LNCaP clone FGC (cell line): Measurements from ENCODE around the gene NMB.

ENCODE experiments used
- DNase-seq: peaks from one replicate; pipeline ENCODE4 v3.0.0-alpha.2; 2011; ENCODE audit warnings: low read depth
- H3K4me3 ChIP-seq: 2 replicates; pipeline ENCODE4 v1.5.1; 2011; ENCODE audit warnings: mild to moderate bottlenecking, low read depth, low read length, control low read depth
- CTCF ChIP-seq: IDR thresholded peaks from 2 replicates; pipeline ENCODE4 v1.5.1; 2012; ENCODE audit warnings: mild to moderate bottlenecking; ENCODE audit not compliant: control insufficient read depth, insufficient read depth; ENCODE audit errors: extremely low read depth

The NMB gene

GRCh38 chr15:84621358-84621979, 36.5 kb downstream of the NMB start:
- no peak overlapping the region for H3K4me3 ChIP-seq
- no peak for TF ChIP-seq CTCF
- no peak for DNase-seq

DNA sequence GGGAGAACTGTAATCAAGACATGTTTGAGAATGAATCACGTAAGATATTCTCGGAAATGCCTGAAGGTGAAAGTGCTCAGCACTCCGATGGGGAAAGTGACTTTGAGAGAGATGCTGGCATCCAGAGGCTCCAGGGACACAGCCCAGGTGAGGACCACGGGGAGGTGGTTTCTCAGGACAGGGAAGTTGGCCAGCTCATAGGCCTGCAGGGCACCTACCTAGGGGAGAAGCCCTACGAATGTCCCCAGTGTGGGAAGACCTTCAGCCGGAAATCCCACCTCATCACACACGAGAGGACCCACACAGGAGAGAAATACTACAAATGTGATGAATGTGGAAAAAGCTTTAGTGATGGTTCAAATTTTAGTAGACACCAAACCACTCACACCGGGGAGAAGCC, 37.4 kb downstream of the NMB start:
- no peak overlapping the region for H3K4me3 ChIP-seq
- no peak for TF ChIP-seq CTCF
- no peak for DNase-seq

GRCh38 chr15:84616235-84616634, 41.8 kb downstream of the NMB start:
- no peak for TF ChIP-seq CTCF
- no peak for DNase-seq

GRCh38 chr15:84611631-84612030, 46.4 kb downstream of the NMB start:
- no peak for TF ChIP-seq CTCF
- no peak overlapping the region for H3K4me3 ChIP-seq
- no peak for DNase-seq

More at GRCh38 chr15:84616235-84616634, 41.8 kb downstream of the NMB start:
- no peak overlapping the region for H3K4me3 ChIP-seq

DNA sequence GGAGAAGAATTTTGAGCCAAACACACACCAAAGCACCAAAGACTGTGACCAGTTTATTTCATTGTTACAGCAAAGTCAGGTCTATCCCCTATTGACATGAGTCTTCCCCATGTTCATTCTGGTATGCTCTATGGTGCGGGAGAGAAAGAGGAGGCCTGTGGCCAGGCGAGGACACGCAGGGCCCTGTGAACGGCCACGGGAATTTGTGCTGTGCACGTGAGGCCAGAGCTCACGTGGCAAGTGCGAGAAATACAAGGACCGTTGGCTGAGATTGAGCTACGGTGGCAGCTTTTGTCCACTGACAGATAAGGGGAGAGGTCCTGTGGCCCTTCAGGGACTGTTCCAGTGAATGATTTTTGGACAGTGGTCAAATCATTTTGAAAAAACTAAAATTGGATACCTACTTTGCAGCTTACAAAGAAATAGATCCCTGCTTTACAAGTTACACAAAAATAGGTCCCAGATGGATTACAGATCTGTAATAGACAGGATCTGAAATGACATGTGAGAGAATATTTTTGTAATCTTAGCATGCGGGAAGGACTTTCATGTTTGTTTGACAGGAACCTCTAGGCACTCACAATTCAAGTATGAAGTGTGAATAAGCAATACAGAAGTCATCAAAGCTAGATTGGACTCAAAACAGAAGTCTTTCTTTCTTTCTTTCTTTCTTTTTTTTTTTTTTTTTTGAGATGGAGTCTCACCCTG, 48.0 kb downstream of the NMB start:
- DNase-seq: no peak
- no peak overlapping the region for H3K4me3 ChIP-seq
- no peak for TF ChIP-seq CTCF

DNA sequence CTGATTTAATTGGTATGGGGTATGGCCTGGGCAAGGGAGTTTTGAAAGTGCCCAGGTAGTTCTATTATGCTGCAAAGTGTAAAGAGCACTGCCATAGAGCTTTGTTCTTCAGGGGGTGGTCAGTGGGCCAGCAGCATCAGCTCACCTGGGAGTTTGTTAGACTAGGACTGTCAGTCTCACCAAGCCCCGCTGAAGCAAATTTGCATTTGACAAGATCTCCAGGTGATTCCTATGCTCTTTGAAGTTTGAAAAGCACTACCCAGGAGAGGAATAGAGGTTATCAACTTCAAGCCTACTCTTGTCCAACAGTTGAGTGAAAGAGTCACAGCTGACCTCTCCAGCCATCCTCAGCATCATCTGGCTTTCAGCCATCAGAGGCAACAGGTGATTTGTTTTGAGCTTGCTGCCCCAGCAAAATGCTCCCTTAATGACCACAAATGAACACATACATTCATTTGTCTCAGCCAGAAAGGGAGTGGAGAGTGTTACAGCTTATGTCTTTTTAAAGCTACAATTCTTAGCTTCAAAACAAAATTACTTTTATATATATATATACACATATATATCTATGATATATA, 49.2 kb downstream of the NMB start:
- TF ChIP-seq CTCF: no peak

More for the DNA sequence above, 49.2 kb downstream of the NMB start:
- DNase-seq: no peak
- H3K4me3 ChIP-seq: no peak overlapping the region
